Left ventricle myocardium inferior (tissue), 1 donor: ENCODE results near the gene IGSF22. TPM values are rescaled to one million over a fixed set of nuclear protein-coding genes. Genes with fewer than 3 reads are reported as not detected.
"Not testable (repeated sequence)": the region's sequence is repeated elsewhere in the genome, so short reads cannot be mapped to it uniquely, and the experiment has no call there.

Experiments used
- DNase-seq: peaks from one replicate; pipeline ENCODE4 v3.0.0-alpha.2; 2020
- H3K27ac ChIP-seq: fragments of 200-600 bp; replicated peaks from 2 replicates; pipeline ENCODE4 v1.8.0; 2021
- H3K27me3 ChIP-seq: fragments of 200-600 bp; 2 replicates; pipeline ENCODE4 v1.8.0; 2021; ENCODE audit warnings: low read depth
- H3K36me3 ChIP-seq: fragments of 200-600 bp; 2 replicates; pipeline ENCODE4 v1.8.0; 2021
- H3K4me1 ChIP-seq: fragments of 200-600 bp; 2 replicates; pipeline ENCODE4 v1.8.0; 2021
- H3K4me3 ChIP-seq: fragments of 200-600 bp; 2 replicates; pipeline ENCODE4 v1.8.0; 2021; ENCODE audit warnings: mild to moderate bottlenecking, moderate library complexity
- H3K9me3 ChIP-seq: fragments of 200-600 bp; replicated peaks from 2 replicates; pipeline ENCODE4 v1.8.0; 2021
- CTCF ChIP-seq: fragments of 200-600 bp; IDR thresholded peaks from 2 replicates; pipeline ENCODE4 v1.8.0; 2021; ENCODE audit warnings: antibody characterized with exemption, mild to moderate bottlenecking, borderline replicate concordance
- intact Hi-C: fragments of 100-400 bp; cut with micrococcal nuclease; formaldehyde crosslinking; loops from one replicate; pipeline ENCODE4 v1.11.0; 2022
- total RNA-seq: library from RNA; stranded (reverse); fragmentation: NEBNext Ultra II Directional; extraction: Animal tissue kit (Norgen Biotek cat#: 25700); gene quantifications from one replicate; pipeline ENCODE4 v1.2.1, GENCODE V29; 2021
- donor health status: DM: no; HTN: yes; CAD: no; lungs with severe emphysema.

IGSF22 gene
- total RNA-seq, 1 donor from 2014 or later, result 0.49 TPM

DNA sequence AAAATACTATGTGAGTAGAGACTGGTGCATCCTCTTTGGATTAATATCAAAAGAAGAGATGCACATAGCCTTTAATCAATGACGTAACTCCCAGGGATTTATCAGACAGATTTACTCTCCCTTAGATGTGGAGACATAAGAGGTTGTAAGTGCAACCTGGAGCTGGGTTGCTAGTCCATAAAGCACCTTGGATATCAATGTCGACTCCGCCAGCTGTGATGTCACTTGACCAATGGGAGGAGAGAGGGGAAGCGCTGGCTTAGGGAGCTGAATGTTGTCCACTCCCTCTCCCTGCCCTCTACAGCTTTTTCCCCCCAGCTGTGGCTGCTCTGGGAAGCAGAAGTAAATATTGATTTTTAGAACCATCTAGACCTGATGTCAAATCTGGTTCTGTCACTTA, 56.3 kb downstream of the IGSF22 start:
- Histone ChIP-seq H3K4me1 (no peaks in the 10 kb centered on the region), H3K27ac (no peak overlapping the region), H3K36me3 (no peaks in the 10 kb centered on the region), H3K27me3 (peaks cover 18% of the 10 kb centered on the region), H3K9me3 (no peaks in the 10 kb centered on the region), H3K4me3 (no peak overlapping the region)
- intact Hi-C loops, result no loop called here
- TF ChIP-seq CTCF, result no peak
- no peak for DNase-seq

DNA sequence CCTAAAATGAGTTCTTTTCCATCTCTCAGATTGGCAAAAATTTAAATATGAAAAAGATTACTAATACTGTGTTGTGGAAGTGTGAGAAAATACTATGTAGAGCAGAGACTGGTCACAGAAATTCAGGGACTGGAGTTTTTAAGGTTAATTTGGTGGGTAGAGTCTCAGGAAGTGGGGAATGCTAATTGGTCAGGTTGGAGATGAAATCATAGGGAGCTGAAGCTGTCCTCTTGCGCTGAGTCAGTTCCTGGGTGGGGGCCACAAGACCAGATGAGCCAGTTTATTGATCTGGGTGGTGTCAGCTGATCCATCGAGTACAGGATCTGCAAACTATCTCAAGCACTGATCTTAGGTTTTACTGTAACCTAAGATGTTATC, 56.8 kb downstream of the IGSF22 start:
- Histone ChIP-seq H3K36me3 (no peaks in the 10 kb centered on the region), H3K4me3 (no peak overlapping the region), H3K27ac (no peak overlapping the region), H3K4me1 (no peaks in the 10 kb centered on the region), H3K27me3 (peaks cover 18% of the 10 kb centered on the region), H3K9me3 (no peaks in the 10 kb centered on the region)
- TF ChIP-seq CTCF, result no peak
- intact Hi-C loops, result no loop called here
- no peak for DNase-seq

DNA sequence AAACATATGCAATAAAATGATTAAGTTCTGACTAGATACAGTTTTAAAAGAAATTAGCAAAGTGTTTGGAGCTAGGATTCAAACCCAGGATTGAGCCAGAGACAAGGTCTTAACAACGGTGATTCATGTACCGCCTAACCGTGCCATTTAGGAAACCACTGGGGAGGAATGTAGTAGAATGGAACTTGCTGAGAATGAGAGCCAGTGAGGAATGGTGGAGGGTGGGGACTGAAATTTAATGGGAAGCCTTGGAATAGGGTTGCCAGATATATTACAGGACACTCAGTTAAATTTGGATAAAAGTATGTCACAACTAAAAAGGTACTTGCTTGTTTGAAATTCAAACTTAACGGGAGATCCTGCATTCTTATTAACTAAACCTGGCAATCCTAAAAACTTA, 57.9 kb downstream of the IGSF22 start:
- Histone ChIP-seq H3K27me3 (peaks cover 18% of the 10 kb centered on the region), H3K27ac (no peak overlapping the region), H3K4me3 (no peak overlapping the region), H3K4me1 (no peaks in the 10 kb centered on the region), H3K36me3 (no peaks in the 10 kb centered on the region), H3K9me3 (no peaks in the 10 kb centered on the region)
- DNase-seq, result no peak
- TF ChIP-seq CTCF, result no peak
- intact Hi-C loops, result no loop called here

- H3K27me3 ChIP-seq, result peaks cover 18% of the 10 kb centered on the region
- intact Hi-C loops, DNase-seq, H3K4me3 ChIP-seq, H3K9me3 ChIP-seq, H3K36me3 ChIP-seq, H3K4me1 ChIP-seq, H3K27ac ChIP-seq: not testable (repeated sequence)
Measured at GRCh38 chr11:18665353-18665872, 60.6 kb downstream of the IGSF22 start.

GRCh38 chr11:18657673-18658072, 68.3 kb downstream of the IGSF22 start:
- DNase-seq, result no peak
- no peak overlapping the region for H3K4me3 ChIP-seq
- intact Hi-C loops, result no loop called here
- TF ChIP-seq CTCF, result no peak
- H3K9me3 ChIP-seq, result peaks cover 8% of the 10 kb centered on the region
- H3K27ac ChIP-seq, result no peak overlapping the region
- H3K36me3 ChIP-seq, result no peaks in the 10 kb centered on the region
- H3K4me1 ChIP-seq, result no peaks in the 10 kb centered on the region
- peaks cover 15% of the 10 kb centered on the region for H3K27me3 ChIP-seq

Other genes with a start within 250 kb of the IGSF22 start
- gene TSG101, start 199.2 kb downstream of the IGSF22 start, total RNA-seq, result 70.9 TPM
- gene UEVLD, start 137.5 kb downstream of the IGSF22 start, total RNA-seq, result 17.7 TPM
- 10.7 TPM for gene MISFA, start 126.4 kb downstream of the IGSF22 start, total RNA-seq
- 8.7 TPM for gene SPTY2D1, start 91.8 kb downstream of the IGSF22 start, total RNA-seq
- 5.4 TPM for gene TMEM86A, start 27.4 kb downstream of the IGSF22 start, total RNA-seq
- gene PTPN5, start 65.6 kb upstream of the IGSF22 start, total RNA-seq, result 0.47 TPM
- gene MRGPRX1, start 213.2 kb upstream of the IGSF22 start, total RNA-seq, result not detected